H1 (cell line): ENCODE results near the gene FOXQ1. TPM values are rescaled to one million over a fixed set of nuclear protein-coding genes. Genes with fewer than 3 reads are reported as not detected.

Source experiments
- HDAC2 ChIP-seq, 2 experiments: fragments of 300-600 bp in 1 of 2; sonication (generic) in 1 of 2; IDR thresholded peaks; 2 replicates each; pipeline ENCODE4 v1.6.1; 2011 to 2012; ENCODE audit warnings: low read depth in 2 of 2, low read length in 2 of 2, mild to moderate bottlenecking in 2 of 2, moderate library complexity in 2 of 2, borderline replicate concordance in 1 of 2, inconsistent platforms in 1 of 2
- SUZ12 ChIP-seq: fragments of 200-600 bp; sonication (generic); IDR thresholded peaks from 2 replicates; pipeline ENCODE4 v1.6.1; 2012; ENCODE audit warnings: mild to moderate bottlenecking, inconsistent platforms, low read length, moderate library complexity, mixed read lengths
- TEAD4 ChIP-seq: IDR thresholded peaks from 2 replicates; pipeline ENCODE4 v1.6.1; 2012; ENCODE audit warnings: low read depth, low read length, inconsistent platforms, mixed read lengths
- polyA plus RNA-seq, 7 experiments: library from polyadenylated mRNA; depleted of rRNA in 3 of 7; stranded (reverse) in 5 of 7; unstranded in 2 of 7; fragments of >200 nt in 5 of 7; fragments of 200-250 nt in 2 of 7; gene quantifications; 1 replicate in 5 of 7; 2 replicates in 1 of 7; 4 replicates in 1 of 7; pipeline versions ENCODE4 v1.2.1 to v1.2.3, GENCODE V29; 2011 to 2013; ENCODE audit warnings: missing spikeins in 2 of 7, mixed read lengths in 2 of 7
- total RNA-seq: library from RNA; stranded (reverse); fragmentation: NEBNext Ultra II Directional; extraction: Animal tissue kit (Norgen Biotek cat#: 25700); gene quantifications from 2 replicates; pipeline ENCODE4 v1.2.1, GENCODE V29; 2021

The FOXQ1 gene
- total and polyA plus RNA-seq, 2 of the 8 experiments (the other 6 are each of a cell fraction or from before 2014, with no cell fraction given): 0.03 TPM; not detected in 1

- TF ChIP-seq HDAC2 (IDR thresholded peaks at IDR 0.05; ENCODE audit: borderline replicate concordance in 1 of 2, low read depth in 2 of 2, low read length in 2 of 2) (no peak), TEAD4 (no peak), SUZ12 (no peak)
Observed at GRCh38 chr6:1337791-1338190, 25.9 kb downstream of the FOXQ1 start (continued).
